CD1c-positive myeloid dendritic cell (primary cell): ENCODE measurements around the gene AFAP1.

Source experiments
- DNase-seq: peaks from one replicate; pipeline ENCODE4 v3.0.0-alpha.2; 2016; ENCODE audit errors: extremely low spot score

The AFAP1 gene

GRCh38 chr4:7719354-7720174 lies 220.1 kb downstream of the AFAP1 start:
- DNase-seq: peak; percentile 48

GRCh38 chr4:7717946-7718490 lies 221.6 kb downstream of the AFAP1 start:
- no peak for DNase-seq

- no peak for DNase-seq
Observed at GRCh38 chr4:7717161-7717560, 222.5 kb downstream of the AFAP1 start.

GRCh38 chr4:7716010-7716721 lies 223.5 kb downstream of the AFAP1 start:
- peak; percentile 44 for DNase-seq

GRCh38 chr4:7715271-7716009 lies 224.2 kb downstream of the AFAP1 start:
- no peak for DNase-seq

- no peak for DNase-seq
Observed at GRCh38 chr4:7714738-7715137, 224.9 kb downstream of the AFAP1 start.

GRCh38 chr4:7714176-7714575 lies 225.5 kb downstream of the AFAP1 start:
- DNase-seq: no peak

- DNase-seq: no peak
Observed at GRCh38 chr4:7713757-7714156, 225.9 kb downstream of the AFAP1 start.

GRCh38 chr4:7712021-7712671 lies 227.5 kb downstream of the AFAP1 start:
- no peak for DNase-seq

GRCh38 chr4:7711307-7711963 lies 228.2 kb downstream of the AFAP1 start:
- DNase-seq: no peak

- DNase-seq: no peak
Observed at GRCh38 chr4:7710576-7711306, 228.9 kb downstream of the AFAP1 start.

- DNase-seq: no peak
Observed at GRCh38 chr4:7710126-7710525, 229.5 kb downstream of the AFAP1 start.

GRCh38 chr4:7709431-7709830 lies 230.2 kb downstream of the AFAP1 start:
- no peak for DNase-seq

- no peak for DNase-seq
Observed at GRCh38 chr4:7708981-7709380, 230.7 kb downstream of the AFAP1 start.
